GM19240 (cell line): Measurements from ENCODE around the gene PPP2R5A.
"Not testable (repeated sequence)": the region's sequence is repeated elsewhere in the genome, so short reads cannot be mapped to it uniquely, and the experiment has no call there.

Experiments used
- DNase-seq: peaks from one replicate; pipeline ENCODE4 v3.0.0; 2011; ENCODE audit warnings: low spot score; ENCODE audit not compliant: insufficient read length

The PPP2R5A gene

GRCh38 chr1:212354464-212354863 lies 69.3 kb downstream of the PPP2R5A start:
- no peak for DNase-seq

- no peak for DNase-seq
These were observed 70.2 kb downstream of the PPP2R5A start for GRCh38 chr1:212355230-212355969.

- DNase-seq: no peak
These were observed 74.7 kb downstream of the PPP2R5A start for GRCh38 chr1:212359794-212360479.

DNA sequence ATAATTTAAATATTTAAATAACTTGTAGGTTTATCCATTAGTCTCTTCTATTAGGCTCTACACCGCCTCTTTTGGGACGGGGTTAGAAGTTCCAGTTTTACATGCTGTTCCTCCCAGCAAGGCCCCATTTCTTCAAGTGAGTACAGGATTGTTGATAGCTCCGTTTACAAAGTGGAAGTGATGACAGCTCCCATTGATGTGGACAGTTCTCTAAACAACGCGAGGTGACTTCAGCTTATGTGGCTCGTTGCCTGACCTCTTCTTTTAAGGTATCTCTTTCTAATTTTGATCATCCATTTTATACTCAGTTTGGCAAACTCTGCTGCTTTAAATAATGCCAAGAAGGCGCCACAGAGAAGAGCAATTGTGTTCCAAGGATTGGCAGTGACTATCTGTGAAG lies 79.8 kb downstream of the PPP2R5A start:
- no peak for DNase-seq

- no peak for DNase-seq
These were observed 81.7 kb downstream of the PPP2R5A start for GRCh38 chr1:212366901-212367300.

DNA sequence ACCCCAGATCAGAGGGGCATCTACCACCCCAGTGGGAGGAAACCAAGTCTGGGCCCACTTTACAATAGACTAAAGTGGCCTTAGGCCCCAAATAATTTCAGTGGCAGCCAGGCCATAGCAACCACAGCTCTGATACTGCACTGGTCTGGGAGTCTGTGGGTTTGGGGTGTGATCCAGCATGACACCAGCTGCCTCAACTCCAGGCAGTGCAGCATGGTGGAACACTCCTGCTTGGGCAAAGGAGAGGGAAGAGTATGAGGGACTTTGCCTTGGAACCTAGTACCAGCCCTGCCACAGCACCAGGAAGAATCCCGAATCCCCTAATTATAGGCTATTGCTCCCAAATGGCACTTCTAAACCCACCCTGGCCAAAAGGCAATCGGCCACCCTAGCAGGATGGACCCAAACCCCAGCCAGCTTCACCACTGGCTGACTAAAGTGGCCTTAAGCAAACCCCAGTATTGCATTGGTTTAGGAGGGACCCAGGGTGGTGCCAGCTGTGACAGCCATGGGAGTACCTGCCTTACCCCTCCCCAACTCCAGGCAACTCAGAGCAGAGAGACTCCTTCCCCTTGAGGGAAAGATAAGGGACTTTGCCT lies 82.4 kb downstream of the PPP2R5A start:
- DNase-seq: no peak

DNA sequence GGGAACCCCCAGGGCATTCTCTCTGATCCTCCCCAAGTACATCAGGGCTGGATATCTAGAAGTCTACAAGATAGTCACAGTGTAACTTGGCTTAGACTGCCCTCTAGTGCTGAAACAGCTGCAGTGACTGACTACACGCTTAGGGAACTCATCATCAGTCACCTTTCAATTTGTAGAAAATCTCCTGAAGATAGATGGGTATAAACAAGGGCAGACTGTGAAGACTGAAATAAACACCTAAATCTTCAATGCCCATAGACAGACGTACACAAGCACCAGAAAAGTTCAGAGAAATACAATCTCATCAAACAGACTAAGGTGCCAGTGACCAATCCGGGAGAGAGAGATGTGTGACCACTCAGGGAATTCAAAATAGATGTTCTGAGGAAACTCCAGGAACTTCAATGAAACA lies 82.9 kb downstream of the PPP2R5A start:
- peak; percentile 29 for DNase-seq

DNA sequence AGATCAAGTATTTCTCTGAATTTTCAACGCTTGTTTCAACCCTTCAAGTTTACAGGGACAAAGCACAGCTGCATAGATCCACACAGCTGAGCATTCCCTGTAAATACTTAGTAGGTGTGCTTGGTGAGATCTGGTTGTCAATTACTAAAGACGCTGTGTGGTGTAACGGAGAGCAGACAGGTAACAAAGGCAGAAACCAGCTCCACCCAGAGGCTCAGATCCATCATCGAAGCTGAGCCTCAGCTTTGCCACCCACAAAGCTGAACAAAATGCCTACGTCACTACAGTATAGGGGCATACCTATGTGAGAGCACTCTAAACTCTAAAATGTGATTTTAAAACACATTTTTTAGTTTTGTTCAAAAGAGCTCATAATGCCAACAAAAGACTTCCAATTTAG lies 90.8 kb downstream of the PPP2R5A start:
- DNase-seq: no peak

DNA sequence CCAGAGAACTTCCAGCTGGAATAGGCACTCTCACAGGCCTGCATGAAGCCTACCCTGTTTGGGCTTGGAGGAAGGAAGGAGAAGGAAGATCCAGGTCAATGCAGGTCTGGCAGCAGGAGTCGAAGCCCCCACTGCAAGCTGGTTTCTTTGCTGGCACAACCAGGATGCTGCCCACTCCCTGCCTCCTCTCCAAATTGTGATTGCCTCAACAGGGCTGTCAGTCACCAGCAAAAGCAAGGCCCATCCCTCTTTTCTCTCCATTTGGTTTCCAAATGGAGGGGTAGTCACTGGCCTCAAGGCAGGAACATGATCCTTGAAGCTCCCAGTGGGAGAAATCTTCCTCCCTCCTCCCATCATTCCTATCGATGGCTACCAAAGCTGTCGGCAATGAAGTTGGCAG lies 92.4 kb downstream of the PPP2R5A start:
- DNase-seq: no peak

DNA sequence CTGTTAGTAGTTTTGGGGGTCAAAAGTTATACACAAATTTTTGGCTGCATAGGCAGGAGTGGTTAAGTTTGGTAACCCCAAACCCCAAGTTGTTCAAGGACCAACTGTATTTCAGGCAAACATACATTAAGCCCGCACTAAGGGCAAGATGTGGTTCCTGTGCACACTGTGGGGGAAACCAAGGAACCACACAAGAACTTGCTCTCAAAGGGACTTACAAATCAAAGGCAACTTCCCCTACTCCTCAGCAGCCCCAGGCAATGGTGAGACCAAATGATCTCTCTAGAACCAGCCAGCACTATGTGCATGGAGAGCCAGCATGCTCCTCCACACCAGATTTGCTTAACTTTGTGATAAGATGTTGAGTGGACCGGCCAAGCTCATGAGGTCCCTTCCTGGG lies 94.2 kb downstream of the PPP2R5A start:
- DNase-seq: no peak

DNA sequence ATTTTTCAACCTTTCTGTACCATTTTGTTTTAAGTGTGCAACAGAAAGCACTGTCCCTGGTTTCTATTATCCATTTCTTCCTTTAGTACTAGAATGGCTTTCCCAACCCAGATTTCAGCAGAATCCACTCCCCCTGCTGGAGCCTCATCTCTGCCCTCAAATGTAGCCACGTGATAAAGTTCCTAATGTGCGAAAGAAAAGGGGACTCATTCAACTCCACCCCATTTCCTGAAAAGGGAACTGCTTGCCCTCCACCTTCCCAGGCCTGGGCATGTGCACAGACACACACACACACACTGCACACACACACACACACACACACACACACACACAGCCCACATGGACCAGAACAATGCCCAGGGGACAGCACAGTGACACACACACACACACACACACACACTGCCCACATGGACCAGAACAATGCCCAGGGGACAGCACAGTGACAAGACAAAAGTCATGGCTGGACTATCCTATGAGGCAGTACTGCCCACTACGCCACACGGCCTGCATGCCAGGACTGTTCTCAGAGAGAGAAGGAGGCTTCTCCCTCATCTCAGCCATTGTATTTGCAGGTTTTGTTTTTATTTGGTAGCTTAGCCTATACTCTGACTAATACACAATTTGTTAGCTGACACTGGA lies 96.3 kb downstream of the PPP2R5A start:
- DNase-seq: no peak

- no peak for DNase-seq
These were observed 100.8 kb downstream of the PPP2R5A start for GRCh38 chr1:212386029-212386428.

DNA sequence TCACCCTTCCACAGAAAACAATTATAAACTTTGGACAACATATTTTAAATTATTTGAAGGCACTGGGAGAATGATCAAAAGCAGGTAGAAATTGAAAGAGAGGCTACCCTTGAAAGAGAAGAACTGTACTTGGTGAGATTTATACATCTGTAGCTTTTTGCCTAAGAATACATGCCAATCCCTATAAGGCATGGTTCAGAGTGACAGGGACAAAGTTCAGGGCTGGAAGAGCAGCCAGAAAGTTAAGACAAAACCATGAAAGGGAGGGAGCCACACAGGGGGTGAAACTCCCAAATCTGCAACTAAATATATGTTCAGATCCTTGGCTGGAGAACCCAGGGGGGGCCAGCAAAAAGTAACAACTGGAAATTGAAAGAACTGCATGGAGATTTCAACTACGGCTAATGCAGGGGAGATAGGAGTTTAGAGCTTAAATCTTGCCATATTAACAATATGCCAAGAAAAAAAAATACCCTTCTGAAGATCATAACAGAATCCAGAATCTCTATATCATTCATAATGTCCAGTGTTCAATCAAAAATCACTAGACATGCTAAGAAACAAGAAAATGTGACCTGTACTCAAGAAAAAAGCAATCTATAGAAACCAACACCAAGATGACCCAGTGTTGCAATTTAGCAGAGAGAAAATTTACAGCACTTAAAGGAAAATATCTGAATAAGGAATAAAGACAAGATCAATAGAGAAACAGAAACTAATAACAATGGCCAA lies 103.9 kb downstream of the PPP2R5A start:
- DNase-seq: no peak

DNA sequence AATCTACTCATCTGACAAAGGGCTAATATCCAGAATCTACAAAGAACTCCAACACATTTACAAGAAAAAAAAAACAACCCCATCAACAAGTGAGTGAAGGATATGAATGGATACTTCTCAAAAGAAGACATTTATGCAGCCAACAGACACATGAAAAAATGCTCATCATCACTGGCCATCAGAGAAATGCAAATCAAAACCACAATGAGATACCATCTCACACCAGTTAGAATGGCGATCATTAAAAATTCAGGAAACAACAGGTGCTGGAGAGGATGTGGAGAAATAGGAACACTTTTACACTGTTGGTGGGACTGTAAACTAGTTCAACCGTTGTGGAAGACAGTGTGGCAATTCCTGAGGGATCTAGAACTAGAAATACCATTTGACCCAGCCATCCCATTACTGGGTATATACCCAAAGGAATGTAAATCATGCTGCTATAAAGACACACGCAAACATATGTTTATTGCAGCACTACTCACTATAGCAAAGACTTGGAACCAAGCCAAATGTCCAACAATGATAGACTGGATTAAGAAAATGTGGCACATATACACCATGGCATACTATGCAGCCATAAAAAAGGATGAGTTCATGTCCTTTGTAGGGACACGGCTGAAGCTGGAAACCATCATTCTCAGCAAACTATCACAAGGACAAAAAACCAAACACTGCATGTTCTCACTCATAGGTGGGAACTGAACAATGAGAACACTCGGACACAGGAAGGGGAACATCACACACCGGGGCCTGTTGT lies 110.6 kb downstream of the PPP2R5A start:
- not testable (repeated sequence) for DNase-seq

DNA sequence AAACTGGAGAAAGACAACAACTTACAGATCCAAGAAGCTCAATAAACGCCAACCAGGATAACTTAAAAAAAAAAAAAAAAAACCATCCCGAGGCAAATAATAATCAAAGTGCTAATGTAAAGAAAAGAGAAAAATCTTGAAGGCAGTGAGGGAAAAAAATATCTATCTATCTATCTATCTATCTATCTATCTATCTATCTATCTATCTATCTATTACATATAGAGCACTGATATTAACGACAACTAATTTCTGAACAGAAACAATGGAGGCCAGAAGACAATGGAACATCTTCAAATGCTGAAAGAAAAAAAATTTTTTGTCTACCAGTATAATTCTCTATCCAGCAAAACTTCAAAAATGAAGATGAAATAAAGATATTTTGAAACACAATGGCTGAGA lies 111.4 kb downstream of the PPP2R5A start:
- DNase-seq: no peak

DNA sequence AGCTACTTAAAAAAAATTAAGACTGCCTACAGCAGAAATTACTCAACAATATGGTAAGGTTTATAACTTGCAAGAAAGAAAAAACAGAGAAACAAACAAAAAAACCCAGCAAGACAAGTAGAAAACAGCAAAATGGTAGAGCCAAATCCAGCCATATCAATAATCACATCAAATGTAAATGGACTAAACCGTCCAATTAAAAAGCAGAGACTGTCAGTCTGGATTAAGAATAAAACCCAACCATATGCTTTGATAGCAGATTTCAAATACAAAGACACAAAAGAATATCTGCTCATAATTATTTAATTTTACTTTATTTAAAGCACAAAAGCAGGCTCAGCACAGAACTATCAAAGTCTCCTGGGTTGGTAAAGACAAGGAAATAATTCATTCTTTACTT lies 112.0 kb downstream of the PPP2R5A start:
- DNase-seq: no peak

- DNase-seq: no peak
These were observed 115.8 kb downstream of the PPP2R5A start for GRCh38 chr1:212401042-212401441.

DNA sequence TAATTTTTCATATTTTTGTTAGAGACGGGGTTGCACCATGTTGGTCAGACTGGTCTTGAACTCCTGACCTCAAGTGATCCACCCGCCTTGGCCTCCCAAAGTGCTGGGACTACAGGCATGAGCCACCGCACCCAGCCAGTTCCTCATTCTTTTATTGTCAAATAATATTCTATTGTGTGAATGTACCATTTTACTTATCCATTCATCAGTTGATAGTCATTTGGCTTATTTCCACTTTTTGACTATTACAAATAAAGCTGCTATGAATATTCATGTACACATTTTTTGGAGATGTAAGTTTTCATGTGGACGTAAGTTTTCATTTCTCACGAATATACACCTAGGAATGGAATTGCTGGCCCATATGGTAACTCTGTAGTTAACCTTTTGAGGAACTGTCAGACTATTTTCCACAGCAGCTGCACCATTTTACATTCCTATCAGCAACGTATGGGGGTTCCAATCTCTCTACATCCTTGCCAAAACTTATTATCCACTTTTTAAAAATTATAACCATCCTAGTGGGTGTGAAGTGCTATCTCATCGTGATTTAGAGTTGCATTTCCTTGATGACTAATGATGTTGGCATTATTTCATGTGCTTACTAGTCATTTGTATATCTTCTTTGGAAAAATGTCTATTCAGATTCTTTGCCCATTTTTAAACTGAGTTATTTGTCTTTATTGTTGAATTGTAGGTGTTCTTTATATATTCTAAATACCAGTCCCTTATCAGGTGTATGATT lies 116.8 kb downstream of the PPP2R5A start:
- no peak for DNase-seq

- DNase-seq: no peak
These were observed 117.6 kb downstream of the PPP2R5A start for GRCh38 chr1:212402666-212403321.
